Panc1 (cell line): ENCODE results near the gene ACOXL. TPM values are rescaled to one million over a fixed set of nuclear protein-coding genes. Genes with fewer than 3 reads are reported as not detected.

Experiments
- ATAC-seq: fragments of 200-7000 bp; cut with Tn5 transposase; 2 replicates; pipeline ENCODE4 v1.9.1; 2020; ENCODE audit warnings: mild to moderate bottlenecking, moderate library complexity
- BruUV-seq: library from RNA; stranded (reverse); fragments of 400-500 nt; replicated peaks from 2 replicates; lab custom pipeline; 2021; lab: Mats Ljungman, UMichigan
- CTCF ChIA-PET: fragments of 300-600 bp; sonication (Branson Sonifier 250); formaldehyde crosslinking; loops from one replicate; lab custom pipeline; 2022; ENCODE audit warnings: antibody characterized with exemption; lab: Charles Lee
- POLR2A ChIA-PET: fragments of 300-600 bp; sonication (Branson Sonifier 250); formaldehyde crosslinking; loops from one replicate; lab custom pipeline; 2022; ENCODE audit warnings: antibody characterized with exemption; lab: Charles Lee
- DNase-seq: peaks from one replicate; pipeline ENCODE4 v3.0.0-alpha.2; 2010; ENCODE audit warnings: low read depth, low spot score
- H3K27ac ChIP-seq: 2 replicates; pipeline ENCODE4 v1.5.1; 2011; ENCODE audit warnings: mild to moderate bottlenecking, low read length, inconsistent platforms
- H3K27me3 ChIP-seq: fragments of 200-500 bp; sonication (Bioruptor generic); 2 replicates; pipeline ENCODE4 v1.6.0; 2014; ENCODE audit warnings: low read length, inconsistent platforms; ENCODE audit not compliant: control insufficient read depth, insufficient read depth
- H3K36me3 ChIP-seq: fragments of 200-500 bp; sonication (Bioruptor generic); 2 replicates; pipeline ENCODE4 v1.5.1; 2014; ENCODE audit warnings: inconsistent platforms, mild to moderate bottlenecking, low read length, moderate library complexity; ENCODE audit not compliant: control insufficient read depth, insufficient read depth
- H3K4me1 ChIP-seq: 2 replicates; pipeline ENCODE4 v1.5.1; 2011; ENCODE audit warnings: inconsistent platforms, mild to moderate bottlenecking, low read length, moderate library complexity; ENCODE audit not compliant: control insufficient read depth, insufficient read depth
- H3K4me3 ChIP-seq, 2 experiments: 2 replicates each; pipeline ENCODE4 v1.5.1; 2011 to 2012; ENCODE audit warnings: low read depth in 2 of 2, low read length in 2 of 2, mild to moderate bottlenecking in 2 of 2, inconsistent platforms in 1 of 2, moderate library complexity in 1 of 2
- H3K9me3 ChIP-seq: fragments of 200-500 bp; sonication (Bioruptor generic); 2 replicates; pipeline ENCODE4 v1.5.1; 2014; ENCODE audit warnings: low read depth, mild to moderate bottlenecking, inconsistent platforms, low read length, moderate library complexity; ENCODE audit not compliant: control insufficient read depth, insufficient read depth
- CTCF ChIP-seq: fragments of 450-650 bp; IDR thresholded peaks from 2 replicates; pipeline ENCODE4 v1.5.1; 2017; ENCODE audit warnings: mild to moderate bottlenecking
- POLR2AphosphoS5 ChIP-seq: IDR thresholded peaks from 2 replicates; pipeline ENCODE4 v1.6.1; 2012; ENCODE audit warnings: mild to moderate bottlenecking, low read depth, low read length, moderate library complexity
- REST ChIP-seq, 2 experiments: IDR thresholded peaks; 2 replicates each; pipeline ENCODE4 v1.6.1; 2011 to 2012; ENCODE audit warnings: low read depth in 2 of 2, control low read depth in 1 of 2, low read length in 1 of 2, mild to moderate bottlenecking in 1 of 2, moderate library complexity in 1 of 2; ENCODE audit not compliant: insufficient read depth in 1 of 2
- SIN3A ChIP-seq: IDR thresholded peaks from 2 replicates; pipeline ENCODE4 v1.6.1; 2012; ENCODE audit warnings: low read depth, mild to moderate bottlenecking, low read length, moderate library complexity, borderline replicate concordance; ENCODE audit not compliant: insufficient read depth
- TCF7L2 ChIP-seq: IDR thresholded peaks from 2 replicates; pipeline ENCODE4 v1.6.1; 2011; ENCODE audit warnings: mild to moderate bottlenecking, low read depth, low read length, inconsistent platforms
- in situ Hi-C: cut with HindIII; loops from 2 replicates; pipeline ENCODE4 v1.10.0; 2016; ENCODE audit warnings: low sequenced_read_pairs, low pct_unique_long_range_greater_than_20kb
- intact Hi-C: fragments of 100-400 bp; cut with micrococcal nuclease; formaldehyde crosslinking; loops from one replicate; pipeline ENCODE4 v1.10.0; 2022; ENCODE audit not compliant: unreplicated experiment
- total RNA-seq: library from RNA; stranded (reverse); gene quantifications from one replicate; pipeline ENCODE4 v1.2.1, GENCODE V29; 2021; ENCODE audit not compliant: unreplicated experiment

Gene ACOXL
- total RNA-seq, 1 experiment from 2014 or later: 4.9 TPM

GRCh38 chr2:110764931-110765330, 32.6 kb downstream of the ACOXL start:
- Histone ChIP-seq H3K4me1 (no peaks in the 10 kb centered on the region), H3K27ac (no peak overlapping the region), H3K27me3 (no peaks in the 10 kb centered on the region; the same call in 1 of the 2 replicates), H3K4me3 (no peak overlapping the region), H3K9me3 (no peaks in the 10 kb centered on the region; the same call in 1 of the 2 replicates), H3K36me3 (no peaks in the 10 kb centered on the region)
- no peak for DNase-seq
- ATAC-seq: no peak
- in situ Hi-C loops: no loop called here
- POLR2A ChIA-PET: no interaction called here
- CTCF ChIA-PET: no interaction called here
- no TSS peak for BruUV-seq
- no peak for TF ChIP-seq SIN3A
- intact Hi-C loops: no loop called here

GRCh38 chr2:110766291-110766690, 33.9 kb downstream of the ACOXL start:
- ATAC-seq (no peak), DNase-seq (no peak)
- in situ Hi-C loops: no loop called here
- Histone ChIP-seq H3K36me3 (no peaks in the 10 kb centered on the region), H3K4me3 (no peak overlapping the region), H3K27me3 (no peaks in the 10 kb centered on the region; the same call in 1 of the 2 replicates), H3K4me1 (0 out of 2 replicates have a peak, but pooled peaks cover 3% of the 10 kb centered on the region), H3K9me3 (no peaks in the 10 kb centered on the region; the same call in 1 of the 2 replicates), H3K27ac (no peak overlapping the region)
- intact Hi-C loops: no loop called here
- CTCF ChIA-PET: no interaction called here
- no TSS peak for BruUV-seq
- TF ChIP-seq POLR2AphosphoS5 (no peak), SIN3A (no peak), CTCF (no peak), REST (IDR thresholded peaks at IDR 0.05; ENCODE audit: insufficient read depth in 1 of 2, low read depth in 2 of 2, low read length in 1 of 2) (no peak), TCF7L2 (no peak)
- POLR2A ChIA-PET: no interaction called here

- POLR2A ChIA-PET: no interaction called here
- no peak overlapping the region for H3K4me3 ChIP-seq
- no TSS peak for BruUV-seq
- TF ChIP-seq SIN3A: no peak
- no peak for TF ChIP-seq CTCF
- TF ChIP-seq REST (IDR thresholded peaks at IDR 0.05; ENCODE audit: insufficient read depth in 1 of 2, low read depth in 2 of 2, low read length in 1 of 2): no peak
- no peak for TF ChIP-seq POLR2AphosphoS5
- no peak for TF ChIP-seq TCF7L2
- no peaks in the 10 kb centered on the region; the same call in 1 of the 2 replicates for H3K27me3 ChIP-seq
- in situ Hi-C loops: no loop called here
- DNase-seq (no peak), ATAC-seq (no peak)
- H3K36me3 ChIP-seq: no peaks in the 10 kb centered on the region
- intact Hi-C loops: no loop called here
- H3K4me1 ChIP-seq: 0 out of 2 replicates have a peak, but pooled peaks cover 3% of the 10 kb centered on the region
- H3K9me3 ChIP-seq: no peaks in the 10 kb centered on the region
- H3K27ac ChIP-seq: no peak overlapping the region
- CTCF ChIA-PET: interaction anchor here (0.5 kb wide), 1 partner anchor 9 kb away, joined by 3 read pairs; no protein-coding TSS in a partner anchor
These were observed 36.2 kb downstream of the ACOXL start for GRCh38 chr2:110768591-110768990.
